Calu3 (cell line): ENCODE results near the gene HEATR9. TPM values are rescaled to one million over a fixed set of nuclear protein-coding genes. Genes with fewer than 3 reads are reported as not detected.

Experiments
- BruUV-seq: library from RNA; stranded (reverse); fragments of 400-500 nt; replicated peaks from 2 replicates; lab custom pipeline; 2021; lab: Mats Ljungman, UMichigan
- CTCF ChIA-PET: fragments of 300-600 bp; sonication (Branson Sonifier 250); formaldehyde crosslinking; loops from one replicate; lab custom pipeline; 2022; ENCODE audit warnings: antibody characterized with exemption; lab: Charles Lee
- DNase-seq: peaks from one replicate; pipeline ENCODE4 v3.0.0; 2022
- H3K27ac Mint-ChIP-seq: one replicate; pipeline ENCODE4 v1.8.0; 2022; ENCODE audit warnings: mixed read lengths; ENCODE audit not compliant: unreplicated experiment
- H3K27me3 Mint-ChIP-seq: one replicate; pipeline ENCODE4 v1.8.0; 2022; ENCODE audit warnings: mixed read lengths; ENCODE audit not compliant: unreplicated experiment
- H3K36me3 Mint-ChIP-seq: one replicate; pipeline ENCODE4 v1.8.0; 2022; ENCODE audit warnings: mild to moderate bottlenecking, moderate library complexity, mixed read lengths; ENCODE audit not compliant: insufficient read depth, unreplicated experiment
- H3K4me1 Mint-ChIP-seq: one replicate; pipeline ENCODE4 v1.8.0; 2022; ENCODE audit warnings: mild to moderate bottlenecking, low read depth, mixed read lengths; ENCODE audit not compliant: unreplicated experiment
- H3K4me3 Mint-ChIP-seq: one replicate; pipeline ENCODE4 v1.8.0; 2022; ENCODE audit warnings: mild to moderate bottlenecking, low read depth, moderate library complexity, mixed read lengths; ENCODE audit not compliant: unreplicated experiment
- H3K9me3 Mint-ChIP-seq: one replicate; pipeline ENCODE4 v1.8.0; 2022; ENCODE audit warnings: low read depth, mixed read lengths; ENCODE audit not compliant: unreplicated experiment
- intact Hi-C: fragments of 100-400 bp; cut with micrococcal nuclease; formaldehyde crosslinking; loops from one replicate; pipeline ENCODE4 v1.10.0; 2022; ENCODE audit not compliant: unreplicated experiment
- total RNA-seq: library from RNA; stranded (reverse); gene quantifications from 2 replicates; pipeline ENCODE4 v1.2.3, GENCODE V29; 2022
- TF ChIP-seq, protein P1 (sequence below): fragments of 200-600 bp; IDR thresholded peaks from one replicate; pipeline ENCODE4 v1.8.0; 2022; ENCODE audit warnings: antibody characterized with exemption; ENCODE audit not compliant: unreplicated experiment

The HEATR9 gene
- total RNA-seq, 1 experiment from 2014 or later, result not detected

DNA sequence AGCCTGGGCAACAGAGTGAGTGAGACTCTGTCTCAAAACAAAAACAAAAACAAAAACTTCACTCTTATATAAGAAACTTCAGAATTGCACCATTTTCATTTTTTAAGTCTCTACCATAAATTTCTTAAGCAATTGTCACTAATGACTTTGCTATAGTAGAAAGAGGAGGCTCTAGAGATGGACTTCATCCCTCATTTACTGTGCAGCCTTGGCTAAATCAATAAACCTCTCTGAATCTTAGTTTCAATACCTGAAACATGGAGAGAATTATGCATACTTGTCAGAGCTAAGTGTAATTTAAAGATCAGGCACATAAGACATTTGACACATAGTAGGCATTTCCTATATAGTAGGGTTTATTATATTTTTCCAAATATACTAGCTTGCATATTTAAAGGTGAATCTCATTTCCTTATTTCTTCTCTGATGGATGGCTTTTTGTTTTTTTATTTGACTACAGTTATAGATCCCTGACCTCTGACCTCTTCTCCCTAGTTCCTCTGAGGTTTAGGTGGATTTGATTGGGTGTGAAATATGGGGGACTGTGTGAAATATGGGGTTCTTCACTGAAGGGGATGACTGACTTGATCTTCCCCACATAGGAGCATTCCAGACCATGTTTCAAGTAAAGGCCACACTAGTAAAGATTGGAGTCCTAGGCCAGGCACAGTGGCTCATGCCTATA lies 8.8 kb upstream of the HEATR9 start:
- H3K4me1 Mint-ChIP-seq, result no peaks in the 10 kb centered on the region
- CTCF ChIA-PET, result no interaction called here
- no TSS peak for BruUV-seq

DNA sequence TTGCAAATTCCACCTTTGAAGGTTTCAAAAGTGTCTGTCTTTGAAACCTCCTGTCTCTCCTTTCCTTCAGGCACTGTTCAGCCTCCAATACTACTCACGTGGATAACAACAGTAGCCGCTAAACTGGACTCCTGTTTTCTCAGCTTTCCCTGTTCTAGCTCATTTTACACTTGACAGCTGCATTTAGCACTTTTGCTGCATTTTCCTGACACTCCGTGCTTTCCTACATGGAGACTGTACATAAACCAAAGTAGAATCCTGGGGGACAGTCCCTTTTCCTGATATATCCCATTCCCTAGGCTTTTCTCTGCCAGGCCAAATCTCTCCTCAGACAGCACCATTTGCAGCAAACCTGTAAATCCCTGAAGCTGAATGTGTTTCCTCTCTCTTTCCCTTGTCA lies 7.8 kb upstream of the HEATR9 start:
- CTCF ChIA-PET, result no interaction called here
- H3K4me3 Mint-ChIP-seq, result no peak overlapping the region
- no peak overlapping the region for H3K27ac Mint-ChIP-seq
- intact Hi-C loops, result no loop called here
- H3K36me3 Mint-ChIP-seq, result no peaks in the 10 kb centered on the region
- H3K4me1 Mint-ChIP-seq, result no peaks in the 10 kb centered on the region
- H3K9me3 Mint-ChIP-seq, result no peaks in the 10 kb centered on the region
- no peak for DNase-seq
- no TSS peak for BruUV-seq
- peaks cover 16% of the 10 kb centered on the region for H3K27me3 Mint-ChIP-seq
- TF ChIP-seq, protein P1, sequence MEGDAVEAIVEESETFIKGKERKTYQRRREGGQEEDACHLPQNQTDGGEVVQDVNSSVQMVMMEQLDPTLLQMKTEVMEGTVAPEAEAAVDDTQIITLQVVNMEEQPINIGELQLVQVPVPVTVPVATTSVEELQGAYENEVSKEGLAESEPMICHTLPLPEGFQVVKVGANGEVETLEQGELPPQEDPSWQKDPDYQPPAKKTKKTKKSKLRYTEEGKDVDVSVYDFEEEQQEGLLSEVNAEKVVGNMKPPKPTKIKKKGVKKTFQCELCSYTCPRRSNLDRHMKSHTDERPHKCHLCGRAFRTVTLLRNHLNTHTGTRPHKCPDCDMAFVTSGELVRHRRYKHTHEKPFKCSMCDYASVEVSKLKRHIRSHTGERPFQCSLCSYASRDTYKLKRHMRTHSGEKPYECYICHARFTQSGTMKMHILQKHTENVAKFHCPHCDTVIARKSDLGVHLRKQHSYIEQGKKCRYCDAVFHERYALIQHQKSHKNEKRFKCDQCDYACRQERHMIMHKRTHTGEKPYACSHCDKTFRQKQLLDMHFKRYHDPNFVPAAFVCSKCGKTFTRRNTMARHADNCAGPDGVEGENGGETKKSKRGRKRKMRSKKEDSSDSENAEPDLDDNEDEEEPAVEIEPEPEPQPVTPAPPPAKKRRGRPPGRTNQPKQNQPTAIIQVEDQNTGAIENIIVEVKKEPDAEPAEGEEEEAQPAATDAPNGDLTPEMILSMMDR, result no peak

More for the DNA sequence above, 8.8 kb upstream of the HEATR9 start:
- Mint-ChIP-seq H3K9me3 (no peaks in the 10 kb centered on the region), H3K27ac (no peak overlapping the region), H3K4me3 (no peak overlapping the region), H3K27me3 (peaks cover 16% of the 10 kb centered on the region), H3K36me3 (no peaks in the 10 kb centered on the region)
- TF ChIP-seq, protein P1, result no peak
- intact Hi-C loops, result no loop called here
- no peak for DNase-seq

- DNase-seq, result no peak
- H3K4me3 Mint-ChIP-seq, result no peak overlapping the region
- no peaks in the 10 kb centered on the region for H3K36me3 Mint-ChIP-seq
- BruUV-seq, result no TSS peak
- intact Hi-C loops, result no loop called here
- peaks cover 16% of the 10 kb centered on the region for H3K27me3 Mint-ChIP-seq
- H3K4me1 Mint-ChIP-seq, result no peaks in the 10 kb centered on the region
- TF ChIP-seq, protein P1, result no peak
- no peaks in the 10 kb centered on the region for H3K9me3 Mint-ChIP-seq
- H3K27ac Mint-ChIP-seq, result no peak overlapping the region
- CTCF ChIA-PET, result no interaction called here
Measured at GRCh38 chr17:35875800-35876139, 7.1 kb upstream of the HEATR9 start.

DNA sequence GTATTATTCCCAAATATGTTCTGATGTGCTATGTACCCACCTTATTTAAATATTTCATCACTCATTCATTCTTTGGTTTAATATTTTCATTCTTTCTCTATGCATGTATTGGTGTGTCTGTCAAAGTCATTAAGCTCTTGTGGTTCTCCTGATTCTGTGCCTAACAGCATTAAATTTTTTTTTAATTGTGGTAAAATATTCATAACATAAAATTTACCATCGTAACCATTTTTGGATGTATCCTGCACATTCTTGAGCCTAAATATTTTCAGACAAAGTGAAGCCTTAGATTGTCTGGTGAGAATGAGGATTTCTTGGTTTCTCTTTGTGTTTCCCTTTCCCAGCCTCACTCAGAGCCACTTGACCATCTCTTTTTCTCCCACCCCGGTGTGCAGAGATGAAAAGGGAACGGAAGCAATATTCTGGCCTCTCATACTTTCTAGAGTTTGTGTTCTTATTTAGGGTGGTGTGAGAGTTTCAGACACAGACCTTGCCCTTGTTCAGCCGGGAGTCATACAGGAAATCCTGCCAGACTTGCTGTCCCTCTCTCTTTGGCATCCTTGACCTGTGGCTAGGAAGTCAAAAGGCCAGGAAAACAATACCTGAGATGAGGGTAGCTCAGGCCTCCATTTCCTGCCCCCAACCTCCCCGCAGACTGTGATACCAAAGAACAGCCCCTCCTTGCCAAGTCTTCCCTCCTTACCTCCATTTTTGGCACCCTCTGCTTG lies 6.5 kb upstream of the HEATR9 start:
- Mint-ChIP-seq H3K4me3 (no peak overlapping the region), H3K27me3 (peaks cover 16% of the 10 kb centered on the region), H3K4me1 (no peaks in the 10 kb centered on the region), H3K27ac (no peak overlapping the region), H3K36me3 (no peaks in the 10 kb centered on the region), H3K9me3 (no peaks in the 10 kb centered on the region)
- BruUV-seq, result no TSS peak
- TF ChIP-seq, protein P1, result no peak
- intact Hi-C loops, result no loop called here
- CTCF ChIA-PET, result no interaction called here
- no peak for DNase-seq
